GM13977 (cell line): Measurements from ENCODE around the gene SLC24A3.

ENCODE experiments used
- DNase-seq: peaks from one replicate; pipeline ENCODE4 v3.0.0; 2012; ENCODE audit warnings: low spot score
- in situ Hi-C: fragments of 300-500 bp; cut with MboI; formaldehyde crosslinking; loops from one replicate; pipeline ENCODE4 v1.12.0; 2022; ENCODE audit warnings: low sequenced_read_pairs, low pct_unique_long_range_greater_than_20kb, mixed read lengths, inconsistent platforms; ENCODE audit not compliant: unreplicated experiment
- TF ChIP-seq, protein P1 (sequence below): IDR thresholded peaks from 2 replicates; pipeline ENCODE4 v1.5.1; 2012; ENCODE audit warnings: mild to moderate bottlenecking, control low read depth; ENCODE audit not compliant: insufficient read depth; ENCODE audit errors: extremely low read depth, missing control alignments

SLC24A3 gene

DNA sequence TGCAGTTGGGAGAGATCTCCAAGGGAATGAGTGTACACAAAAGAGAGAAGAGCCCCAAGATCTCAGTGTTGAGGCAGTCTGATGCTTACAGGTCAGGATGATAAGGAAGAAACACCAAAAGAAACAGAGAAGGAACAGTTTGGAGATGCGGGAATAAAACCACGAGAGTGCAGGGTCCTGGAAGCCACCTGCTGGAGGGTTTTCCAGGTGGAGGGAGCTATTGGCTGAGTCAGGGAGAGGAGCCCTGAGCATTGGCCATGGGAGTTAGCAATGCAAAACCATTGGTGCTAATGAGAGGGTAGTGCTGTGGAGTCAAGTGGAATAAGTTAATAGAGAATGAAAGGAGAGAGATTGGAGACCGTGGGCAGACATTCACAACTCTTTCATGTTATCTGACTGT is 506.4 kb downstream of the SLC24A3 start:
- in situ Hi-C loops = no loop called here
- no peak for DNase-seq
- TF ChIP-seq, protein P1, sequence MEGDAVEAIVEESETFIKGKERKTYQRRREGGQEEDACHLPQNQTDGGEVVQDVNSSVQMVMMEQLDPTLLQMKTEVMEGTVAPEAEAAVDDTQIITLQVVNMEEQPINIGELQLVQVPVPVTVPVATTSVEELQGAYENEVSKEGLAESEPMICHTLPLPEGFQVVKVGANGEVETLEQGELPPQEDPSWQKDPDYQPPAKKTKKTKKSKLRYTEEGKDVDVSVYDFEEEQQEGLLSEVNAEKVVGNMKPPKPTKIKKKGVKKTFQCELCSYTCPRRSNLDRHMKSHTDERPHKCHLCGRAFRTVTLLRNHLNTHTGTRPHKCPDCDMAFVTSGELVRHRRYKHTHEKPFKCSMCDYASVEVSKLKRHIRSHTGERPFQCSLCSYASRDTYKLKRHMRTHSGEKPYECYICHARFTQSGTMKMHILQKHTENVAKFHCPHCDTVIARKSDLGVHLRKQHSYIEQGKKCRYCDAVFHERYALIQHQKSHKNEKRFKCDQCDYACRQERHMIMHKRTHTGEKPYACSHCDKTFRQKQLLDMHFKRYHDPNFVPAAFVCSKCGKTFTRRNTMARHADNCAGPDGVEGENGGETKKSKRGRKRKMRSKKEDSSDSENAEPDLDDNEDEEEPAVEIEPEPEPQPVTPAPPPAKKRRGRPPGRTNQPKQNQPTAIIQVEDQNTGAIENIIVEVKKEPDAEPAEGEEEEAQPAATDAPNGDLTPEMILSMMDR = no peak

DNA sequence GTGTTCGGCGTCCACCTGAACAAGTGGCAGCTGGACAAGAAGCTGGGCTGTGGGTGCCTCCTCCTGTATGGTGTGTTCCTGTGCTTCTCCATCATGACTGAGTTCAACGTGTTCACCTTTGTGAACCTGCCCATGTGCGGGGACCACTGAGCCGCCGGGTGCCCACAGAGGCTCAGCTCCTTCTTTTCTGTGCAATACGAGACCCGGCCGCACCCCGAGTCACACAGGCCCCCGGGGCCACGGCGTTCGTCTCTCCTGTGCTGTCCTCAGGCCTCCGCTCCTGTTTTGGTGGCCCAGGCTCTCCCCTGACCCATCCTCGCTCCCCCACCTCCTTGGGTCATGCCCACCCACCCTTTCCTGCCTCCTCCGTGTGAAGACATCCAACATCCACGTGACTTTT is 508.5 kb downstream of the SLC24A3 start:
- in situ Hi-C loops = no loop called here
- TF ChIP-seq, protein P1 = no peak

DNA sequence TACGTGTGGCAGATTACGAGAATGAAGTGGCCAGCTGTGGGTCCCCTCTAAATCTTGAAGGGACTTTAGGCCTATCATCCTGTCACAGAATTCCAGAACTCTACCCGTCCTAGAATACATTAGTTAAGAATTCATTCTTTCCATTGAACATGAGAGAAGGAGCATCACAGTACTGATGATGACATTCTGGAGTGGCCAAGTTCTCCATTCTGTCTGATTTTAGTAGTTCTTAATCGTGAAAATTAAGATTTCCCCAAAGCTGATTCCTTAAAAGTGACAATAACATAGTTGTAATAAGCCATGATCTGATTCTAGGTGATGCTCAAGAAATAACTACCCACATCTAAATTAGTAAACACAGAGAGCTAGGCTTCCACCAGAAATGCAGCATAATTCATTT is 510.6 kb downstream of the SLC24A3 start:
- in situ Hi-C loops = no loop called here
- DNase-seq = no peak
- TF ChIP-seq, protein P1 = no peak

More for the DNA sequence above, 508.5 kb downstream of the SLC24A3 start:
- no peak for DNase-seq

DNA sequence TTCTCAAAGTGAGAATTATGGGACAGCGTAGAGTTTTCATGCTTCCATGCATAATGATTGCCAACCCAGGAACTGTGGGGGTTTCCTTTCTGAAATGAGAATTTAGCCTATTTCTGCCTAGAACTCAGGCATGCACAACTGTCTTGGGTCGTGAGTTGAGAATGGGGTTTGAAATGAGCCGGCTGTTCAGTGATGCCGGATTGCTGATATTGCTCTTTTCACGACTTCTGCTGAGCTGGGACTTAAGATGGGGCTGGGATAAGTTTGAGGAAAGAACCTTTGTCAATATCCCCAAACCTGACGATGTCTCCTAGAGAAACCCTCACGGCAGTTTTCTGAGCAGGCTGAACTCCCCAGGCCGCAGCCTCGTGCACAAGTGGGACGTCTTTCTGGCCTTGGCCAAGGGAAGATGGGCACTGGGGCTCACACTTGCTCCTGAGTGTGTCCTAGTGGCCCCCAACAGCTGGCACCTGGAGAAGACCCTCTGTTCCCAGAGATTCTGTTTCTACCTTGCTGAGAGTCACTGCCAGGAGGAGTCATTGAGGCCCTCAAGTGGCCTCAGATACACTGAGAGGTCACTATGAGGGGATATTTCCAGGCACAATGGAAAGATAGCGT is 511.5 kb downstream of the SLC24A3 start:
- TF ChIP-seq, protein P1 = no peak
- DNase-seq = no peak
- in situ Hi-C loops = no loop called here

DNA sequence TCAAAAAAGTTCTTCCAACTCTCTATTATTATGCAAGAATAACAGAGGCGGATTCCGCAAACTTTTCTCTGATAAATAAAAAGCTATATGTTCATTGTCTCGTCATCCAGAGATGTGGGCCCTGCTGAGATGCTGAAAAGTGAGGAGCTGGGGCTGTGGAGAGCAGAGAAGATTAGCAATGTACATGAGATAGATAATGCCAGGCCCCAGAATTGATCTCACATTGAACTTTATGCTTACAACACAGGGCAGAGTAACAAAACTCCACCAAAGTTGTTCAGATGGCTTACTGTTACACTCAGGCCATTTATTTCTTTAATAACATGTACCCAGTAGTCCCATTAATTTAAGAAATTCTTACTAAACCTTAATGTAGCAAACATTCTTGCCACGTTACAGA is 512.9 kb downstream of the SLC24A3 start:
- DNase-seq = no peak
- TF ChIP-seq, protein P1 = no peak
- in situ Hi-C loops = no loop called here

DNA sequence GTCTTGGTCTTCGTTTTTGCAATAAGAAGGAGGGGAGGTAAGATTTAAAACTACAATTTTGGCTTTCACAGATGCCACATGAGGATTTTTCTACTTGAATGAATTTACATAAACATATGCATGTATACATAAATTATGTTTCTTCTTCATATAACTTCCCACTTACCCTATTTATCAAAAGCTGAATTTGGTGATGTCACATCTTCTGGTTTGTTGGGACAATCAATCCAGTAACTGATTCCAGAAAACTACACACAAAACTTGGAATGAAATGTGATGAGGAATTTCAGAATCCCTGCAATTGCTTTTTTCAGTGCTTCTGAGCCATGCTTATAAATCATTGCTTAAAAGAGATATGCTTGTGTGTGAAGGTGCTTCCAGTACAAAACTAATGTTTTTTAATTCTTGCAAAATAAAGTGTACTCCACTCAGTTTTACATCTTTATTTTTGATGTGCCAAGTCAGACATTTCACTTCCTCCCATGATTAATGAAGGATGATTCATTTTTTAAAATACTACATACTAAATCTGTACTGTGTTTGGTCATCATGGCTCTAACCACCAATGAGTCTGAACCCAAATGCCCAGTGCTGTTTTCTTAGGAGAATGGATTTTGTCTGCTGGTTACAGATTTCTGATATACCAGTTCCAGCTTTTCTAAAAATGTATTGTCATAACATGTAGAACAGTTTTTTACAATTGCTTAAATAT is 513.5 kb downstream of the SLC24A3 start:
- in situ Hi-C loops = no loop called here

More for the DNA sequence above, 513.5 kb downstream of the SLC24A3 start:
- TF ChIP-seq, protein P1 = no peak
- DNase-seq = no peak
